Endothelial cell of umbilical vein (primary cell): Measurements from ENCODE around the gene SLC25A18. TPM values are rescaled to one million over a fixed set of nuclear protein-coding genes. Genes with fewer than 3 reads are reported as not detected.

ENCODE experiments used
- BruUV-seq: library from RNA; stranded (reverse); fragments of 400-500 nt; replicated peaks from 2 replicates; lab custom pipeline; 2021; lab: Mats Ljungman, UMichigan
- CTCF ChIA-PET: fragments of 300-600, 350-600 bp; sonication (Branson Sonifier 250); formaldehyde crosslinking; loops from one replicate; lab custom pipeline; 2021; ENCODE audit warnings: antibody characterized with exemption, inconsistent platforms; lab: Charles Lee
- POLR2A ChIA-PET: fragments of 300-600, 350-600 bp; sonication (Branson Sonifier 250); formaldehyde crosslinking; loops from one replicate; lab custom pipeline; 2021; ENCODE audit warnings: antibody characterized with exemption, inconsistent platforms; lab: Charles Lee
- DNase-seq: peaks from one replicate; pipeline ENCODE4 v3.0.0-alpha.2; 2011; ENCODE audit warnings: low read depth, low spot score
- FAIRE-seq: peaks from 2 replicates; lab custom pipeline; 2011; peaks lifted over from hg19 to GRCh38; lab: Jason Lieb, UNC
- H2AFZ ChIP-seq: 2 replicates; pipeline ENCODE4 v1.6.0; 2012; ENCODE audit warnings: low read depth, low read length, control low read depth, inconsistent platforms
- H3K27ac ChIP-seq: 2 replicates; pipeline ENCODE4 v1.5.1; 2011; ENCODE audit warnings: low read depth, mild to moderate bottlenecking, control low read depth, low read length, moderate library complexity; ENCODE audit not compliant: insufficient read depth
- H3K27me3 ChIP-seq, 2 experiments: 2 replicates each; pipeline versions ENCODE4 v1.6.0 to v1.6.1; 2011; ENCODE audit warnings: low read length in 2 of 2, mixed read lengths in 1 of 2; ENCODE audit not compliant: control insufficient read depth in 2 of 2, insufficient read depth in 2 of 2
- H3K36me3 ChIP-seq, 2 experiments: 2 replicates in 1 of 2; 3 replicates in 1 of 2; pipeline ENCODE4 v1.5.1; 2011; ENCODE audit warnings: low read length in 2 of 2, mild to moderate bottlenecking in 1 of 2, moderate library complexity in 1 of 2; ENCODE audit not compliant: control insufficient read depth in 2 of 2, insufficient read depth in 2 of 2; ENCODE audit errors: extremely low read depth in 1 of 2
- H3K4me1 ChIP-seq: 3 replicates; pipeline ENCODE4 v1.5.1; 2011; ENCODE audit warnings: mild to moderate bottlenecking, low read length; ENCODE audit not compliant: control insufficient read depth, insufficient read depth; ENCODE audit errors: extremely low read depth
- H3K4me2 ChIP-seq: 2 replicates; pipeline ENCODE4 v1.6.1; 2011; ENCODE audit warnings: low read length, control low read depth, mixed read lengths; ENCODE audit not compliant: insufficient read depth
- H3K4me3 ChIP-seq, 3 experiments: fragments of 200-600 bp in 1 of 3; sonication (generic), shearing (Covaris generic) in 1 of 3; replicated peaks in 1 of 3; 2 replicates each; pipeline ENCODE4 v1.5.1; 2011 to 2016; ENCODE audit warnings: control low read depth in 3 of 3, low read length in 3 of 3, mild to moderate bottlenecking in 2 of 3, inconsistent platforms in 1 of 3, low read depth in 1 of 3, moderate library complexity in 1 of 3; ENCODE audit not compliant: insufficient read depth in 1 of 3
- H3K79me2 ChIP-seq: 2 replicates; pipeline ENCODE4 v1.6.0; 2012; ENCODE audit warnings: low read length, inconsistent platforms; ENCODE audit not compliant: control insufficient read depth, insufficient read depth
- H3K9ac ChIP-seq: replicated peaks from 2 replicates; pipeline ENCODE3; 2011; ENCODE audit warnings: low read length, control low read depth; ENCODE audit not compliant: insufficient read depth; ENCODE audit errors: extremely low read depth
- H3K9me1 ChIP-seq: replicated peaks from 3 replicates; pipeline ENCODE4 v1.6.0; 2011; ENCODE audit warnings: mild to moderate bottlenecking, low read length; ENCODE audit not compliant: control insufficient read depth, insufficient read depth; ENCODE audit errors: extremely low read depth
- H3K9me3 ChIP-seq: replicated peaks from 2 replicates; pipeline ENCODE4 v1.5.1; 2012; ENCODE audit warnings: low read length, inconsistent platforms; ENCODE audit not compliant: control insufficient read depth, insufficient read depth
- H4K20me1 ChIP-seq: replicated peaks from 2 replicates; pipeline ENCODE3; 2011; ENCODE audit warnings: mild to moderate bottlenecking, low read length; ENCODE audit not compliant: control insufficient read depth, insufficient read depth; ENCODE audit errors: extremely low read depth
- CTCF ChIP-seq, 2 donors: IDR thresholded peaks; 1 replicate in 1 of 2; 2 replicates in 1 of 2; pipeline ENCODE4 v1.5.1; 2011; ENCODE audit warnings: low read length in 2 of 2, mild to moderate bottlenecking in 2 of 2, moderate library complexity in 2 of 2, control low read depth in 1 of 2, inconsistent platforms in 1 of 2, low read depth in 1 of 2; ENCODE audit not compliant: insufficient read depth in 1 of 2; ENCODE audit errors: extremely low read depth in 1 of 2
- EZH2 ChIP-seq: IDR thresholded peaks from 2 replicates; pipeline ENCODE4 v1.6.1; 2012; ENCODE audit warnings: borderline replicate concordance, low read depth, mild to moderate bottlenecking, moderate library complexity, low read length, inconsistent platforms; ENCODE audit not compliant: severe bottlenecking
- FOS ChIP-seq: IDR thresholded peaks from 2 replicates; pipeline ENCODE4 v1.6.1; 2011; ENCODE audit warnings: mild to moderate bottlenecking, low read length, moderate library complexity, borderline replicate concordance; ENCODE audit not compliant: insufficient read depth
- GATA2 ChIP-seq: IDR thresholded peaks from 2 replicates; pipeline ENCODE4 v1.7.0; 2011; ENCODE audit warnings: low read depth, mild to moderate bottlenecking, moderate library complexity, mixed read lengths, low read length; ENCODE audit not compliant: insufficient read length, insufficient read depth
- JUN ChIP-seq: IDR thresholded peaks from 2 replicates; pipeline ENCODE4 v1.6.1; 2011; ENCODE audit warnings: borderline replicate concordance, low read depth; ENCODE audit not compliant: insufficient read length, insufficient read depth
- MAX ChIP-seq: IDR thresholded peaks from 2 replicates; pipeline ENCODE4 v1.6.1; 2011; ENCODE audit not compliant: insufficient read depth, insufficient read length
- MYC ChIP-seq: IDR thresholded peaks from one replicate; pipeline ENCODE4 v1.6.1; 2011; ENCODE audit warnings: mild to moderate bottlenecking, low read depth, low read length
- POLR2A ChIP-seq: IDR thresholded peaks from 2 replicates; pipeline ENCODE4 v1.6.1; 2012; ENCODE audit warnings: low read depth, mild to moderate bottlenecking, control low read depth, low read length
- POLR2AphosphoS5 ChIP-seq: IDR thresholded peaks from 2 replicates; pipeline ENCODE4 v1.6.1; 2012; ENCODE audit warnings: low read depth, mild to moderate bottlenecking, control low read depth, low read length, moderate library complexity; ENCODE audit not compliant: insufficient read depth
- dilution Hi-C: fragments of 300-500 bp; cut with MboI; formaldehyde crosslinking; loops from one replicate; pipeline ENCODE4 v1.15.0; 2019; ENCODE audit warnings: low sequenced_read_pairs; ENCODE audit not compliant: extremely low pct_ligation_motif_present
- intact Hi-C: fragments of 100-400 bp; cut with micrococcal nuclease; formaldehyde crosslinking; loops from one replicate; pipeline ENCODE4 v1.10.0; 2022
- polyA plus RNA-seq, 4 experiments: library from polyadenylated mRNA; depleted of rRNA in 3 of 4; stranded (reverse) in 3 of 4; unstranded in 1 of 4; fragments of >200 nt; gene quantifications; 2 replicates each; pipeline versions ENCODE4 v1.2.1 to v1.2.3, GENCODE V29; 2011 to 2012; ENCODE audit warnings: missing spikeins in 1 of 4
- total RNA-seq: library from RNA; stranded (reverse); gene quantifications from 2 replicates; pipeline ENCODE4 v1.2.3, GENCODE V29; 2021

SLC25A18 gene
- total and polyA plus RNA-seq, 2 donors (not counting 3 experiments of a cell fraction or from before 2014, with no cell fraction given), result not detected

GRCh38 chr22:17638182-17638431, 74.8 kb downstream of the SLC25A18 start:
- FAIRE-seq, result no peak
- intact Hi-C loops, result loop anchor here (1.0 to 10.0 kb wide), 4 partner anchors 10 to 437 kb away; partner anchors contain the start of genes ATP6V1E1, BID and PEX26
- CTCF ChIA-PET, result no interaction called here

More at GRCh38 chr22:17638182-17638431, 74.8 kb downstream of the SLC25A18 start:
- no peaks in the 10 kb centered on the region for H4K20me1 ChIP-seq
- peak overlapping the region; percentile 57 for H2AFZ ChIP-seq
- peak overlapping the region; percentile 88 for H3K27ac ChIP-seq
- H3K9me3 ChIP-seq, result no peaks in the 10 kb centered on the region
- peak overlapping the region; percentile 98 for H3K9ac ChIP-seq
- H3K4me1 ChIP-seq, result peaks cover 16% of the 10 kb centered on the region
- dilution Hi-C loops, result no loop called here
- no peaks in the 10 kb centered on the region for H3K36me3 ChIP-seq
- peaks cover 15% of the 10 kb centered on the region for H3K79me2 ChIP-seq
- TF ChIP-seq POLR2AphosphoS5, result no peak
- TF ChIP-seq JUN, result no peak
- no peak for TF ChIP-seq EZH2
- TF ChIP-seq GATA2, result no peak
- no peak for TF ChIP-seq FOS
- TF ChIP-seq MAX, result no peak
- no peak for TF ChIP-seq MYC
- no peak for TF ChIP-seq CTCF (IDR thresholded peaks at IDR 0.05; ENCODE audit: extremely low read depth in 1 of 2, insufficient read depth in 1 of 2, low read depth in 1 of 2, low read length in 2 of 2)
- TF ChIP-seq POLR2A, result no peak
- H3K4me3 ChIP-seq, result peak overlapping the region; percentile 60 to 92 (median 86)
- POLR2A ChIA-PET, result no interaction called here
- H3K9me1 ChIP-seq, result no peaks in the 10 kb centered on the region
- no peak for DNase-seq
- peak overlapping the region; percentile 29 for H3K4me2 ChIP-seq
- H3K27me3 ChIP-seq, result no peaks in the 10 kb centered on the region
- BruUV-seq, result no TSS peak
